Measurements from ENCODE around the gene MYO15A. TPM values are rescaled to one million over a fixed set of nuclear protein-coding genes. Genes with fewer than 3 reads are reported as not detected.

Gene MYO15A
- total RNA-seq, 4 donors from 2014 or later: 0.33 to 0.98 (median 0.61) TPM

DNA sequence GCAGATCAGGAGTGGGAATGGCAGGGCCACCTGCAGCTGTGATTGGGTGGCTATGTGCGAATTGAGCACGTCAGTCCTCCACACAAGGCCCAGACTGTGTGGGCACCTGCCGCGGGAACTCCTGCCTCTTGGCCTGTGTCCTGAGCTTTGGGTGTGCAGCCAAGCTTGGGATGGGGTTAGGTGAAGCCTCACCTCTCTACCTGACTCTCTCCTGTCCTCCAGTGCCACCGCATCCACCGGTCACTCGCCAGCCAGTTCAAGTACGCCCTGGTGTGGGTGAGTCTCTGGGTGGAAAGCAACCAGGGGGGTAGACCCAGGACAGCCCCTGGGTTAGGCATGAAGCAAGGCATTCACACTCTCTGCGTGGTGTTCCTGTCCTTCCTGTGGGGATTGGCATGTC lies 2.3 kb upstream of the MYO15A start:
- WGBS: 87% methylated on average over 9 of the region's 9 CpGs
- H3K4me1 ChIP-seq: no peaks in the 10 kb centered on the region
- TF ChIP-seq, protein P1, sequence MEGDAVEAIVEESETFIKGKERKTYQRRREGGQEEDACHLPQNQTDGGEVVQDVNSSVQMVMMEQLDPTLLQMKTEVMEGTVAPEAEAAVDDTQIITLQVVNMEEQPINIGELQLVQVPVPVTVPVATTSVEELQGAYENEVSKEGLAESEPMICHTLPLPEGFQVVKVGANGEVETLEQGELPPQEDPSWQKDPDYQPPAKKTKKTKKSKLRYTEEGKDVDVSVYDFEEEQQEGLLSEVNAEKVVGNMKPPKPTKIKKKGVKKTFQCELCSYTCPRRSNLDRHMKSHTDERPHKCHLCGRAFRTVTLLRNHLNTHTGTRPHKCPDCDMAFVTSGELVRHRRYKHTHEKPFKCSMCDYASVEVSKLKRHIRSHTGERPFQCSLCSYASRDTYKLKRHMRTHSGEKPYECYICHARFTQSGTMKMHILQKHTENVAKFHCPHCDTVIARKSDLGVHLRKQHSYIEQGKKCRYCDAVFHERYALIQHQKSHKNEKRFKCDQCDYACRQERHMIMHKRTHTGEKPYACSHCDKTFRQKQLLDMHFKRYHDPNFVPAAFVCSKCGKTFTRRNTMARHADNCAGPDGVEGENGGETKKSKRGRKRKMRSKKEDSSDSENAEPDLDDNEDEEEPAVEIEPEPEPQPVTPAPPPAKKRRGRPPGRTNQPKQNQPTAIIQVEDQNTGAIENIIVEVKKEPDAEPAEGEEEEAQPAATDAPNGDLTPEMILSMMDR (IDR thresholded peaks at IDR 0.05): no peak
- TF ChIP-seq POLR2A (IDR thresholded peaks at IDR 0.05; ENCODE audit: low read depth) (no peak), EP300 (IDR thresholded peaks at IDR 0.05) (no peak), POLR2AphosphoS5 (IDR thresholded peaks at IDR 0.05) (no peak)

DNA sequence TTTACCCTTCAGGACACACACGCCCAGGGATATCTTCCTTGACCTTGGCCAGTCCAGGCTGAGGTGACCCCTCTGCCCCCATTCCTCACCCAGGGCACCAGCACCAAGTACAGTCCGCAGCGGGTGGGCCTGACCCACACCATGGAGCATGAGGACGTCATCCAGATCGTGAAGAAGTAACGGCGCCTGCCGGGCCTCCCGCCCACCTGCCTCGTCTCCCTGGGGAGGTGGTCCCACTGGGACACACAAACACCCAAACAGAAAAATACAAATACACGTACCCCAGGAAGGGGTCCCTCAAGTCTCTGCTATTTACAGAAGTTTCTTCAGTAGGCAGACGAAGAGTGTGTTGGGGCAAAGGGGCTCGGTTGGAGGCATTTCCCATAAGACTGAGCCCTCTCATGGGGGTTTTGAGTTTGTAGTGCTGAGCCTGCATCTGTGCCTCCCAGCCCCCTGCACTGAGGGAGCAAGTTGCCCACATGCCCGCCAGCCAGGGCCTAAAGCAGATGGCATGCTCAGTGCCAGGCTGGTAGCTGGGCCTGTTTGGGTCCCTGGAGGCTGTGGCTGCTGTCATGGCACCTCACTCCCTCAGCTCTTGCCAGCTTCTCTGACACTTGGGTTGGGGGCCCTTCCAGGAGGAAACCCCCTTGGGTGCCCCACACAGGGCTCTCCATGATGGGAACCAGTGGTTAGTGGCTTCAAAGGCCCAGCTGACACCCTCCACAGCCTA lies 1.3 kb upstream of the MYO15A start:
- 92% methylated on average over 13 of the region's 14 CpGs for WGBS

More for the DNA sequence above, 2.3 kb upstream of the MYO15A start:
- intact Hi-C loops (cut with DNase I): no loop called here
- no peaks in the 10 kb centered on the region for H3K9me3 ChIP-seq
- peaks cover 18 to 65% (median 51%) of the 10 kb centered on the region in 4 donors for H3K36me3 ChIP-seq
- no peak for DNase-seq (ENCODE audit: extremely low spot score)
- no peaks in the 10 kb centered on the region for H3K27me3 ChIP-seq
- no peak overlapping the region for H3K4me3 ChIP-seq
- H3K27ac ChIP-seq (replicated peaks in 1 of 4): no peak overlapping the region

DNA sequence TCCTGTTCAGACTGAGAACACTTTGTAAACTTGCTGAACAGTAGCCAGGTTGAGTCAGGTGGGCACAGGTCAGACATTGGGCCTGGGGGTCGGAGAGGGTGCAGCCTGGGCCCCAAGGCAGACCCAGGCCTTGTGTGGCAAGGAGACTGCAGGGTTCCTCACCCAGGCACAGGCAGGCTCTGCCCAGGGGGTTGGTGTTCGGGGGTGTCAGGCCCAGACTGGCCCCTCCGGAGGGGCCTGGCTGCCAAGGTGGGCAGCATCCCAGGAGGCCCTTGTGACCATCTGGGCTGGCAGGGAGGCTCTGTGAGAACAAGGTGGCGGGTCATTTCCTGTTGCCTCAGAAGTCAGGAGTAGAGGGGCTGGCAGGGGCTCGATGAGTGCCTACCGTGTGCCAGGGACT lies 585 bp upstream of the MYO15A start:
- TF ChIP-seq, protein P1 (IDR thresholded peaks at IDR 0.05): no peak
- TF ChIP-seq POLR2AphosphoS5 (IDR thresholded peaks at IDR 0.05) (no peak), EP300 (IDR thresholded peaks at IDR 0.05) (no peak), POLR2A (IDR thresholded peaks at IDR 0.05; ENCODE audit: low read depth) (no peak)
- Histone ChIP-seq H3K36me3 (peaks cover 18 to 51% (median 39%) of the 10 kb centered on the region in 4 donors), H3K27ac (replicated peaks in 1 of 4) (no peak overlapping the region), H3K4me1 (no peaks in the 10 kb centered on the region), H3K9me3 (no peaks in the 10 kb centered on the region), H3K27me3 (no peaks in the 10 kb centered on the region), H3K4me3 (no peak overlapping the region)
- DNase-seq (ENCODE audit: extremely low spot score): no peak
- no CpG with 5 or more reads among the region's 6 CpGs for WGBS
- intact Hi-C loops (cut with DNase I): no loop called here

More for the DNA sequence above, 1.3 kb upstream of the MYO15A start:
- Histone ChIP-seq H3K36me3 (peaks cover 18 to 55% (median 41%) of the 10 kb centered on the region in 4 donors), H3K27ac (replicated peaks in 1 of 4) (no peak overlapping the region), H3K4me3 (no peak overlapping the region), H3K4me1 (no peaks in the 10 kb centered on the region), H3K27me3 (no peaks in the 10 kb centered on the region), H3K9me3 (no peaks in the 10 kb centered on the region)
- DNase-seq (ENCODE audit: extremely low spot score): no peak
- intact Hi-C loops (cut with DNase I): no loop called here
- TF ChIP-seq POLR2AphosphoS5 (IDR thresholded peaks at IDR 0.05): no peak
- no peak for TF ChIP-seq POLR2A (IDR thresholded peaks at IDR 0.05; ENCODE audit: low read depth)
- TF ChIP-seq, protein P1 (IDR thresholded peaks at IDR 0.05): no peak
- TF ChIP-seq EP300 (IDR thresholded peaks at IDR 0.05): no peak

DNA sequence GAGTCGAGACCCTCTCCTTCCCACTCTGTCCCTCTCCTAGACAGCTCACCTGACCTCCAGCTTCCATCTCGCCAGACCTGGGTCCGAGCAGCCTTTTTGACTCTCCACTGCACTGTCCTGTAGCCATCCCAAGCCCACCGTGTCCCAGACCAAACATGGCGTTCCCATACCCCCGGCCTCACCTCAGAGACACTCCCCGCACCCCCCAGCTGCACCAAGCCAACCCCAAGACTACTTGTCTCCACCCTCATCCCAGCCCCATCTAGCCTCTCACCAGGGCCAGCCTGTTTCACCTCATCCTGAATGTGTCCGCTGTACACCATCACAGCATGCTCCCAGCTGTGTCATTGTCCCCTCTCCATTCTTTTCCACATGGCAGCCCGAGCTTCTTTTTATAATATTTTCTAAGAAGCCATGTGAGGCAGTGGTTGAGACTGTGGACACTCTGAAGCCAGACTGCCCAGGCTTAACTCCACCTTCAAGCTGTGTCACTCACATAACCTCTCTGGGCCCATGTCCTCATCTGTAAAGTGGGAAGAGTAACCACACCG lies 1.5 kb downstream of the MYO15A start:
- H3K36me3 ChIP-seq: peaks cover 14 to 31% (median 21%) of the 10 kb centered on the region in 4 donors
- H3K4me1 ChIP-seq: no peaks in the 10 kb centered on the region
- H3K9me3 ChIP-seq: no peaks in the 10 kb centered on the region
- H3K4me3 ChIP-seq: no peak overlapping the region
- H3K27ac ChIP-seq (replicated peaks in 1 of 4): no peak overlapping the region
- TF ChIP-seq, protein P1 (IDR thresholded peaks at IDR 0.05): no peak
- no peak for TF ChIP-seq POLR2A (IDR thresholded peaks at IDR 0.05; ENCODE audit: low read depth)
- no peak for DNase-seq (ENCODE audit: extremely low spot score)
- intact Hi-C loops (cut with DNase I): no loop called here
- peaks cover 0 to 5% (median 0%) of the 10 kb centered on the region in 4 donors for H3K27me3 ChIP-seq
- WGBS: 79% methylated on average over 10 of the region's 10 CpGs

All from esophagus muscularis mucosa (tissue), 4 donors.